B cell (primary cell): Measurements from ENCODE around the gene DNTTIP2. TPM values are rescaled to one million over a fixed set of nuclear protein-coding genes. Genes with fewer than 3 reads are reported as not detected.

Experiments used
- ATAC-seq: fragments of 200-7000 bp; cut with Tn5 transposase; one replicate; pipeline ENCODE4 v1.10.0; 2021; ENCODE audit warnings: low read depth, mild to moderate bottlenecking, moderate number of reproducible peaks, moderate library complexity
- CTCF ChIA-PET: fragments of 350-600 bp; sonication (Branson Sonifier 250); formaldehyde crosslinking; loops from one replicate; lab custom pipeline; 2021; ENCODE audit warnings: antibody characterized with exemption, inconsistent platforms; lab: Charles Lee
- POLR2A ChIA-PET: fragments of 350-600 bp; sonication (Branson Sonifier 250); formaldehyde crosslinking; loops from one replicate; lab custom pipeline; 2021; ENCODE audit warnings: antibody characterized with exemption; lab: Charles Lee
- DNase-seq: peaks from one replicate; pipeline ENCODE4 v3.0.0; 2013
- H2AFZ ChIP-seq: 2 replicates; pipeline ENCODE4 v1.6.1; 2012; ENCODE audit warnings: mild to moderate bottlenecking, low read depth, low read length; ENCODE audit not compliant: insufficient read depth, poor library complexity, severe bottlenecking
- H3K27ac ChIP-seq, 2 donors: 1 replicate in 1 of 2; 2 replicates in 1 of 2; pipeline ENCODE4 v1.5.1; 2012 to 2013; ENCODE audit warnings: low read length in 2 of 2, mild to moderate bottlenecking in 2 of 2, moderate library complexity in 1 of 2
- H3K27me3 ChIP-seq, 4 experiments: fragments of 200-600 bp in 1 of 4; sonication (generic) in 1 of 4; replicated peaks in 1 of 4; 1 replicate in 2 of 4; 2 replicates in 2 of 4; pipeline versions ENCODE4 v1.6.1 to v1.7.0; 2013 to 2016; ENCODE audit warnings: low read length in 3 of 4, mild to moderate bottlenecking in 2 of 4, mixed read lengths in 1 of 4, moderate library complexity in 1 of 4; ENCODE audit not compliant: insufficient read depth in 4 of 4, control insufficient read depth in 3 of 4; ENCODE audit errors: control extremely low read depth in 1 of 4
- H3K36me3 ChIP-seq, 2 experiments: replicated peaks in 1 of 2; 1 replicate in 1 of 2; 2 replicates in 1 of 2; pipeline versions ENCODE4 v1.6.1 to v1.7.1; 2013; ENCODE audit warnings: low read length in 1 of 2; ENCODE audit not compliant: insufficient read depth in 2 of 2, control insufficient read depth in 1 of 2; ENCODE audit errors: control extremely low read depth in 1 of 2, extremely low read depth in 1 of 2
- H3K4me1 ChIP-seq, 2 donors: fragments of 200-600 bp in 1 of 2; sonication (generic) in 1 of 2; 1 replicate in 1 of 2; 2 replicates in 1 of 2; pipeline versions ENCODE4 v1.5.1 to v1.6.1; 2013 to 2017; ENCODE audit warnings: low read length in 2 of 2; ENCODE audit not compliant: control insufficient read depth in 2 of 2, insufficient read depth in 2 of 2
- H3K4me2 ChIP-seq: replicated peaks from 2 replicates; pipeline ENCODE3; 2012; ENCODE audit warnings: mild to moderate bottlenecking, low read depth, low read length; ENCODE audit not compliant: poor library complexity, severe bottlenecking
- H3K4me3 ChIP-seq, 5 experiments: fragments of 200-600 bp in 1 of 5; sonication (generic) in 1 of 5; 1 replicate in 3 of 5; 2 replicates in 2 of 5; pipeline versions ENCODE4 v1.5.1 to v1.7.0; 2011 to 2016; ENCODE audit warnings: low read length in 4 of 5, mild to moderate bottlenecking in 4 of 5, low read depth in 2 of 5, control low read depth in 1 of 5, moderate library complexity in 1 of 5; ENCODE audit not compliant: insufficient read depth in 1 of 5; ENCODE audit errors: control extremely low read depth in 1 of 5, extremely low read depth in 1 of 5
- H3K79me2 ChIP-seq: fragments of 200-600 bp; sonication (generic); one replicate; pipeline ENCODE4 v1.6.0; 2016; ENCODE audit warnings: low read length; ENCODE audit not compliant: control insufficient read depth, insufficient read depth
- H3K9ac ChIP-seq: fragments of 200-600 bp; sonication (generic); 2 replicates; pipeline ENCODE4 v1.6.1; 2017; ENCODE audit warnings: mild to moderate bottlenecking, low read length, moderate library complexity
- H3K9me3 ChIP-seq, 3 donors: one replicate each; pipeline versions ENCODE4 v1.6.1 to v1.7.1; 2013; ENCODE audit warnings: low read length in 2 of 3; ENCODE audit not compliant: control insufficient read depth in 2 of 3, insufficient read depth in 1 of 3; ENCODE audit errors: control extremely low read depth in 1 of 3
- H4K20me1 ChIP-seq: 2 replicates; pipeline ENCODE4 v1.6.0; 2012; ENCODE audit warnings: mild to moderate bottlenecking, low read length; ENCODE audit not compliant: insufficient read depth, control insufficient read depth, poor library complexity, severe bottlenecking
- H3K27ac Mint-ChIP-seq: one replicate; pipeline ENCODE4 v1.8.0; 2021; ENCODE audit warnings: mixed read lengths
- H3K27me3 Mint-ChIP-seq: one replicate; pipeline ENCODE4 v1.8.0; 2021; ENCODE audit warnings: mixed read lengths
- H3K4me1 Mint-ChIP-seq: one replicate; pipeline ENCODE4 v1.8.0; 2021; ENCODE audit warnings: mixed read lengths
- H3K4me3 Mint-ChIP-seq: one replicate; pipeline ENCODE4 v1.8.0; 2021; ENCODE audit warnings: mixed read lengths
- H3K9me3 Mint-ChIP-seq: one replicate; pipeline ENCODE4 v1.8.0; 2022; ENCODE audit warnings: mixed read lengths; ENCODE audit not compliant: insufficient read depth
- EZH2 ChIP-seq: IDR thresholded peaks from 2 replicates; pipeline ENCODE4 v1.6.1; 2012; ENCODE audit warnings: borderline replicate concordance, low read depth, mild to moderate bottlenecking, moderate library complexity, low read length; ENCODE audit not compliant: insufficient read depth, poor library complexity, severe bottlenecking
- WGBS: methylation state at CpG from one replicate; pipeline ENCODE4 v1.1.5; 2013; ENCODE audit warnings: missing lambda C conversion rate; ENCODE audit not compliant: insufficient coverage; 5-methylcytosine and 5-hydroxymethylcytosine counted together
- intact Hi-C: fragments of 100-400 bp; cut with micrococcal nuclease; formaldehyde crosslinking; loops from one replicate; pipeline ENCODE4 v1.10.0; 2022
- polyA plus RNA-seq: library from polyadenylated mRNA; depleted of rRNA; stranded (reverse); fragments of >200 nt; gene quantifications from 2 replicates; pipeline ENCODE4 v1.2.3, GENCODE V29; 2012
- total RNA-seq, 2 donors: library from RNA; stranded (reverse); fragments of 120-200 nt in 1 of 2; gene quantifications; 1 replicate in 1 of 2; 2 replicates in 1 of 2; pipeline versions ENCODE4 v1.2.3 to v1.2.4, GENCODE V29; 2013 to 2022
- TF ChIP-seq, protein P1 (sequence below): fragments of 200-600 bp; IDR thresholded peaks from one replicate; pipeline ENCODE4 v1.8.0; 2022; ENCODE audit warnings: antibody characterized with exemption, mild to moderate bottlenecking

The DNTTIP2 gene
- total and polyA plus RNA-seq, 2 donors (not counting 1 experiment from before 2014, with no cell fraction given), result 13.6 to 62.1 TPM

DNA sequence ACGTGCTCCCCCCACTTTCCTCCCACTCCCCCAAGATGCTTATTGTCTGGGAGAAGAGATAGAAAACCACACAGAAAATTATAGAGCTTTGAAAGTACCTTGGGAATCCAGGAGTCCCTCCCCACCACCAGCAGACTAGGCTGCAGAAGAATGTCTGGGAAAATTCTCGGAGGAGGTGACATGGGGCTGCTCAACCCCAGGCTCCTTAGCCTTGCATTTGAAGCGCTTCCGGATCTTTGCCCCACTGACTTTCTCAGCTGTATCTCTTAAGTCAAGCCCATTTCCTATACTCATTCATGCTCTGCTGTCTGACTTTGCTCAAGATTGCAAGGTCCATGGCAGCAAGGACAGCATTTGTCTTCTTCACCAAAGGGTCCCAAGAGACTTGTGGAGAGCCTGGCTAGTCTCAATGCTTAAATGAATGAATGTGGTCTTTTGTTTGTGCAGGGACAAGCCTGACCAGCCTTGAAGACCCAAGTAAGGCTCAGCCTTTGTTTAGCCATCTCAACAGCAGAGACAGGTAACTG lies 38.0 kb downstream of the DNTTIP2 start:
- no peak overlapping the region for H3K4me3 ChIP-seq
- no peaks in the 10 kb centered on the region for H3K9me3 ChIP-seq
- no peaks in the 10 kb centered on the region for H3K27me3 ChIP-seq
- no peaks in the 10 kb centered on the region for H4K20me1 ChIP-seq
- intact Hi-C loops, result no loop called here
- H3K9ac ChIP-seq, result no peak overlapping the region
- no peak overlapping the region for H3K4me2 ChIP-seq
- no peaks in the 10 kb centered on the region for H3K79me2 ChIP-seq
- CTCF ChIA-PET, result interaction anchor here (1.2 to 12.1 kb wide), 3 partner anchors 25 to 211 kb away, joined by 3 to 229 read pairs (median 7); no protein-coding TSS in a partner anchor
- Mint-ChIP-seq H3K4me3 (no peak overlapping the region), H3K27ac (no peak overlapping the region), H3K4me1 (peaks cover 12% of the 10 kb centered on the region), H3K27me3 (no peaks in the 10 kb centered on the region), H3K9me3 (no peaks in the 10 kb centered on the region)
- WGBS, result 100% methylated on average over 3 of the region's 4 CpGs
- H3K4me1 ChIP-seq, result peaks cover 5 to 16% of the 10 kb centered on the region in 2 donors
- POLR2A ChIA-PET, result no interaction called here
- DNase-seq (no peak), ATAC-seq (no peak)
- TF ChIP-seq, protein P1, sequence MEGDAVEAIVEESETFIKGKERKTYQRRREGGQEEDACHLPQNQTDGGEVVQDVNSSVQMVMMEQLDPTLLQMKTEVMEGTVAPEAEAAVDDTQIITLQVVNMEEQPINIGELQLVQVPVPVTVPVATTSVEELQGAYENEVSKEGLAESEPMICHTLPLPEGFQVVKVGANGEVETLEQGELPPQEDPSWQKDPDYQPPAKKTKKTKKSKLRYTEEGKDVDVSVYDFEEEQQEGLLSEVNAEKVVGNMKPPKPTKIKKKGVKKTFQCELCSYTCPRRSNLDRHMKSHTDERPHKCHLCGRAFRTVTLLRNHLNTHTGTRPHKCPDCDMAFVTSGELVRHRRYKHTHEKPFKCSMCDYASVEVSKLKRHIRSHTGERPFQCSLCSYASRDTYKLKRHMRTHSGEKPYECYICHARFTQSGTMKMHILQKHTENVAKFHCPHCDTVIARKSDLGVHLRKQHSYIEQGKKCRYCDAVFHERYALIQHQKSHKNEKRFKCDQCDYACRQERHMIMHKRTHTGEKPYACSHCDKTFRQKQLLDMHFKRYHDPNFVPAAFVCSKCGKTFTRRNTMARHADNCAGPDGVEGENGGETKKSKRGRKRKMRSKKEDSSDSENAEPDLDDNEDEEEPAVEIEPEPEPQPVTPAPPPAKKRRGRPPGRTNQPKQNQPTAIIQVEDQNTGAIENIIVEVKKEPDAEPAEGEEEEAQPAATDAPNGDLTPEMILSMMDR, result no peak
- TF ChIP-seq EZH2, result no peak
- H2AFZ ChIP-seq, result no peak overlapping the region
- no peaks in the 10 kb centered on the region for H3K36me3 ChIP-seq
- H3K27ac ChIP-seq, result no peak overlapping the region

DNA sequence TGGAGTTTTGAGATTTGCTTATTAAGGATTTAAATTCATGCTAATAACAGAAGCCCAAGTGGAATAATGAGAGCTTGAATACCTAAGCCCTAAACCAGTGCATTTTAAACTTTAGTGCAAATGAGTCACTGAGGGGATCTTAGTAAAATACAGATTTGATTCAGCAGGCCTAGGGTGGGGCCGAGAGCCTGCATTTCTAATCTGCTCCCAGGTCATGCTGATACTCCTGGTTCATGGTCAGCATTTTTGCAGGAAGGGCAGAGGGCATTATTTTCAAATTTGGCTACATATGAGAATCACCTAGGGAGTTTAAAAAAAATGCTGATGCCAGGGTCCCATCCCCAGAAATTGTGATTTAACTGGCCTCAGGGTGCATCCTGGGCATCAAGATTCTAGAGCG lies 39.3 kb downstream of the DNTTIP2 start:
- no peak overlapping the region for H3K4me2 ChIP-seq
- no peaks in the 10 kb centered on the region for H3K79me2 ChIP-seq
- ATAC-seq (no peak), DNase-seq (no peak)
- 88% methylated on average over 2 of the region's 2 CpGs for WGBS
- no peak overlapping the region for H3K9ac ChIP-seq
- H3K4me3 Mint-ChIP-seq, result no peak overlapping the region
- H2AFZ ChIP-seq, result no peak overlapping the region
- no peak overlapping the region for H3K27ac Mint-ChIP-seq
- no peaks in the 10 kb centered on the region for H4K20me1 ChIP-seq
- no peaks in the 10 kb centered on the region for H3K27me3 Mint-ChIP-seq
- peaks cover 4% of the 10 kb centered on the region for H3K4me1 Mint-ChIP-seq
- ChIA-PET POLR2A (no interaction called here), CTCF (no interaction called here)
- TF ChIP-seq, protein P1, result no peak
- TF ChIP-seq EZH2, result no peak
- intact Hi-C loops, result no loop called here
- H3K4me3 ChIP-seq, result no peak overlapping the region
- H3K9me3 ChIP-seq, result no peaks in the 10 kb centered on the region
- no peak overlapping the region for H3K27ac ChIP-seq
- no peaks in the 10 kb centered on the region for H3K36me3 ChIP-seq
- peaks cover 0 to 9% of the 10 kb centered on the region in 2 donors for H3K4me1 ChIP-seq
- H3K27me3 ChIP-seq, result no peaks in the 10 kb centered on the region
- no peaks in the 10 kb centered on the region for H3K9me3 Mint-ChIP-seq
